Measurements from ENCODE around the gene CRYGD. TPM values are rescaled to one million over a fixed set of nuclear protein-coding genes. Genes with fewer than 3 reads are reported as not detected.

Gene CRYGD
- total RNA-seq, 4 donors from 2014 or later: not detected

DNA sequence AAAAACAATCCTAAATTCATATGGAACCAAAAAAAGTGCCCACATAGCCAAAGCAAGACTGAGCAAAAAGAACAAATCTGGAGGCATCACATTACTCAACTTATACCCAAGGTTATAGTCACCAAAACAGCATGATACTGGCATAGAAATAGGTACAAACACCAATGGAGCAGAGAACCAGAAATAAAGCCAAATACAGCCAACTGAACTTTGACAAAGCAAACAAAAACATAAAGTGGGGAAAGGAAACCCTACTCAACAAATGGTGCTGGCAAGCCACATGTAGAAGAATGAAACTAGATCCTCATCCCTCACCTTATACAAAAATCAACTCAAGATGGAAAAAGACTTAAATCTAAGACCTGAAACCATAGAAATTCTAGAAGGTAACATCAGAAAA, 40.5 kb downstream of the CRYGD start:
- TF ChIP-seq, protein P1, sequence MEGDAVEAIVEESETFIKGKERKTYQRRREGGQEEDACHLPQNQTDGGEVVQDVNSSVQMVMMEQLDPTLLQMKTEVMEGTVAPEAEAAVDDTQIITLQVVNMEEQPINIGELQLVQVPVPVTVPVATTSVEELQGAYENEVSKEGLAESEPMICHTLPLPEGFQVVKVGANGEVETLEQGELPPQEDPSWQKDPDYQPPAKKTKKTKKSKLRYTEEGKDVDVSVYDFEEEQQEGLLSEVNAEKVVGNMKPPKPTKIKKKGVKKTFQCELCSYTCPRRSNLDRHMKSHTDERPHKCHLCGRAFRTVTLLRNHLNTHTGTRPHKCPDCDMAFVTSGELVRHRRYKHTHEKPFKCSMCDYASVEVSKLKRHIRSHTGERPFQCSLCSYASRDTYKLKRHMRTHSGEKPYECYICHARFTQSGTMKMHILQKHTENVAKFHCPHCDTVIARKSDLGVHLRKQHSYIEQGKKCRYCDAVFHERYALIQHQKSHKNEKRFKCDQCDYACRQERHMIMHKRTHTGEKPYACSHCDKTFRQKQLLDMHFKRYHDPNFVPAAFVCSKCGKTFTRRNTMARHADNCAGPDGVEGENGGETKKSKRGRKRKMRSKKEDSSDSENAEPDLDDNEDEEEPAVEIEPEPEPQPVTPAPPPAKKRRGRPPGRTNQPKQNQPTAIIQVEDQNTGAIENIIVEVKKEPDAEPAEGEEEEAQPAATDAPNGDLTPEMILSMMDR (IDR thresholded peaks at IDR 0.05): no peak
- no peak for TF ChIP-seq POLR2A (IDR thresholded peaks at IDR 0.05)
- intact Hi-C loops (cut with DNase I; ENCODE audit: low total_unique reads): no loop called here
- H3K4me3 ChIP-seq: no peak overlapping the region
- H3K27ac ChIP-seq: no peak overlapping the region
- H3K27me3 ChIP-seq: no peaks in the 10 kb centered on the region
- H3K4me1 ChIP-seq: no peaks in the 10 kb centered on the region
- no peaks in the 10 kb centered on the region for H3K9me3 ChIP-seq
- DNase-seq: no peak
- H3K36me3 ChIP-seq: no peaks in the 10 kb centered on the region

- H3K9me3 ChIP-seq: no peaks in the 10 kb centered on the region
- H3K27ac ChIP-seq: no peak overlapping the region
- H3K4me3 ChIP-seq: no peak overlapping the region
- no peaks in the 10 kb centered on the region for H3K4me1 ChIP-seq
- no peak for TF ChIP-seq POLR2A (IDR thresholded peaks at IDR 0.05)
- TF ChIP-seq, protein P1 (IDR thresholded peaks at IDR 0.05): no peak
- H3K27me3 ChIP-seq: no peaks in the 10 kb centered on the region
- DNase-seq: no peak
- intact Hi-C loops (cut with DNase I; ENCODE audit: low total_unique reads): no loop called here
- no peaks in the 10 kb centered on the region for H3K36me3 ChIP-seq
Observed at GRCh38 chr2:208077276-208077675, 47.0 kb downstream of the CRYGD start.

- Histone ChIP-seq H3K9me3 (no peaks in the 10 kb centered on the region), H3K4me1 (no peaks in the 10 kb centered on the region), H3K27me3 (no peaks in the 10 kb centered on the region), H3K4me3 (no peak overlapping the region), H3K36me3 (no peaks in the 10 kb centered on the region), H3K27ac (no peak overlapping the region)
- no peak for DNase-seq
- TF ChIP-seq, protein P1 (IDR thresholded peaks at IDR 0.05): no peak
- TF ChIP-seq POLR2A (IDR thresholded peaks at IDR 0.05): no peak
- intact Hi-C loops (cut with DNase I; ENCODE audit: low total_unique reads): loop anchor here (5.0 kb wide), 1 partner anchor 327 kb away; no protein-coding TSS in a partner anchor
Observed at GRCh38 chr2:208074610-208075356, 49.5 kb downstream of the CRYGD start.

GRCh38 chr2:208072250-208072892, 52.0 kb downstream of the CRYGD start:
- intact Hi-C loops (cut with DNase I; ENCODE audit: low total_unique reads): loop anchor here (5.0 kb wide), 1 partner anchor 325 kb away; no protein-coding TSS in a partner anchor
- H3K4me1 ChIP-seq: no peaks in the 10 kb centered on the region
- no peaks in the 10 kb centered on the region for H3K9me3 ChIP-seq
- no peak overlapping the region for H3K27ac ChIP-seq
- peak; percentile 48 to 53 for DNase-seq
- H3K27me3 ChIP-seq: no peaks in the 10 kb centered on the region
- no peaks in the 10 kb centered on the region for H3K36me3 ChIP-seq
- no peak overlapping the region for H3K4me3 ChIP-seq
- no peak for TF ChIP-seq POLR2A (IDR thresholded peaks at IDR 0.05)
- TF ChIP-seq, protein P1 (IDR thresholded peaks at IDR 0.05): peak; percentile 50 to 80 (median 70)

Other genes with a start within 250 kb of the CRYGD start
- gene PLEKHM3, start 99.0 kb downstream of the CRYGD start, total RNA-seq: 10 to 100 TPM; 20.5 to 43.4 (median 21.6) TPM
- not detected for gene CRYGC, start 5.3 kb upstream of the CRYGD start, total RNA-seq
- gene CRYGB, start 21.6 kb upstream of the CRYGD start, total RNA-seq: not detected
- gene CRYGA, start 39.1 kb upstream of the CRYGD start, total RNA-seq: not detected
- gene C2orf80, start 65.5 kb upstream of the CRYGD start, total RNA-seq: not detected
- 100 to 1,000 TPM in 1 of 4 donors, 10 to 100 TPM in 3; 22.8 to 105 (median 38.1) TPM for gene IDH1, start 130.5 kb upstream of the CRYGD start, total RNA-seq
- 10 to 100 TPM; 11.5 to 58.8 (median 28.5) TPM for gene PIKFYVE, start 141.7 kb upstream of the CRYGD start, total RNA-seq

Measured in uterus (tissue), 4 donors.